Stimulated activated CD8-positive, alpha-beta memory T cell treated with anti-CD3 and anti-CD28 coated beads, Interleukin-7, amount 100 ng/mL, for 4 hours (primary cell): ENCODE data around the gene OSGEP.

Experiments used
- DNase-seq, 2 donors: peaks; one replicate each; pipeline ENCODE4 v3.0.0-alpha.2; 2020; ENCODE audit warnings: low read depth in 2 of 2

The OSGEP gene

GRCh38 chr14:20397511-20397910 lies 57.1 kb downstream of the OSGEP start:
- DNase-seq = no peak
